GM19397 (cell line): ENCODE measurements around the gene ABLIM2.

ENCODE experiments used
- ATAC-seq: cut with Tn5 transposase; IDR thresholded peaks from one replicate; pipeline ENCODE4 v1.9.1; 2021; ENCODE audit warnings: mild to moderate bottlenecking, moderate library complexity; ENCODE audit not compliant: unreplicated experiment

ABLIM2 gene

GRCh38 chr4:8052160-8052691 is 106.4 kb downstream of the ABLIM2 start:
- ATAC-seq: no peak

GRCh38 chr4:8051644-8052043 is 107.0 kb downstream of the ABLIM2 start:
- no peak for ATAC-seq

DNA sequence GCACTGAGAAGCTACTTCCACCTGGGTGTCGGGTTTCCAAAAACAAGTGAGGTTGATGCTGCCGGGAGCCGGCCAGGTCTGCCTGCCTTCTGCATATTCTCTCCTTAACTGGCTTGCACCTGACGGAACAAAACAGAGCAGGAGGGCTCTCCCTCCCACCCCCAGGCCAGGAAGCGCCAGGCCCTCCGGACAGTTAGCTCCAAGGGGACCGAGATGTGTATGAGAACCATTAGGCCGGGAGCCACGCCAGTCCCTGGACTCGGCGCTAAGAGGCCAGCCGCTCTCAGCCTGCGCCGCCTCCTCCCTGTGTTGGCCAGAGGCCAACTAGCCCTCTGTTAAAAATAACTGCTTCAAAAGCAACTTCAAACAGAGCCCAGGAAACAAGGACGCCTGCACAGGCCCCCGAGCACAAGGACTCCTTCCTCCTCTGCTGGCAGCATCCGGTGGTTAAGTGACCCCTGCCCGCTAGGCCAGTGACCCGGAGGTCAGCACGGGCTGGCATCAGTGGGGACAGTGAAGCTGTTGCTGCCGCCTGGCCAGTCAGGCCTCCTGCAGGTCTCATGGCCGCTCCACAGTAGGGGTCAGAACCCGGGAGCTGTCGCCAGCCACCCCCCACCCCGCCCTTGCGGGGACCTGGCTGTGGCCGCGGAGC is 107.9 kb downstream of the ABLIM2 start:
- no peak for ATAC-seq

DNA sequence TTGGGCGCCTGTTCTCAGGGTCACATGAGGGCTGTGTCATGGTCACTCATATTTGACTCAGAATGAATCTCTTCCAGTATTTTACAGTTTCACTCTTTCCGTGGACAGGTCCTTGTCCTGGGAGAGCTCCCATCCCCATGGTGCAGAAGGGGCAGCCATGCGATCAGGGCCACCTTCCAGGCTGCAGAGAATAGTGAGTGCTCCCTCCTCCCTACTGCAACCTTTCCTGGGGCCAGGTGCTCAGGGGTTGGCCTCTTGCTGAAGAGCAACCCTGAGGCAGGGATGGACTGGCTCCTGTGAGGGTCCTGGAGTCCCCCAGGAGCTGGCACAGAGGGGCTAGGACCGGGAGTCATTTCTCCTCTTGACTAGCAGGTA is 108.4 kb downstream of the ABLIM2 start:
- ATAC-seq: no peak

GRCh38 chr4:8048856-8049676 is 109.5 kb downstream of the ABLIM2 start:
- ATAC-seq: no peak

DNA sequence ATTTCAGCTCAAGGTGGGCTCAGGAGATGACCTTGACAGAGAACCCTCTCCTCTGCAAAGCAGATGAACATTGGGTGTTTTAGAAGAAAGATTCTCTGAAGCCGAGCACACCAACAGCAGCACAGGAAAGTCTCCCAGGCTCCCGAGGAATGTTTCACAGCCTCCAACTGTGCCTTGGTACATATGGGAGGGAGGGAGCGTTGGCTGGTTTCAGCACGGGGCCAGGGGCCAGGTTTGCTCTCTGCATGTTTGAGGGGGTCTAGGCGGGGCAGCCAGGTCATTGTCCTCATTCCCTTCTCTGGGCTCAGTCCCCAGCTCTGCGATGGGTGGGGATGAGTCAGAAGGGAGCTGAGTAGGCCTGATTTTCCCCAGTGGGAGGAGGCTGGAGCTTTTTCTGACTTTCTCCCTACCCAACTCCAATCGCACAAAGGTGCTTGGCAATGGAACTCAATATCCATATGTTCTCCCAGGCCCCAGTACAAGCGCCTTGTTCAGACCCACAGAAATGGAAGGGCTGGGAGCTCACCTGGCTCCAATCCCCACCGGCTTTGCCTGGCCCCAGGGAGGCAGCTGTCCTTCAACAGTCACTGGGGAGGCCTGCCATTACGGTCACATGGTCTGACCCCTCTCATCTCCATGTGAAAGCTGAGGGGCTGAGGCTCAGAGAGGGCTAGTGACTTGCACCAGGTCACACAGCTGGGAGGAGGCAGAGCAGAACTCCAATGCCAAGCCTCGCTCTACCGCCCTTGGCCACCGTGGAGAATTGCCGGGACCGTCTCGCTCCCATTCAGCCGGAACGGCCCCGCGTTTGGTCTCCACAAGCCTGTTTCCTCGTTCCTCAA is 110.6 kb downstream of the ABLIM2 start:
- ATAC-seq: no peak

DNA sequence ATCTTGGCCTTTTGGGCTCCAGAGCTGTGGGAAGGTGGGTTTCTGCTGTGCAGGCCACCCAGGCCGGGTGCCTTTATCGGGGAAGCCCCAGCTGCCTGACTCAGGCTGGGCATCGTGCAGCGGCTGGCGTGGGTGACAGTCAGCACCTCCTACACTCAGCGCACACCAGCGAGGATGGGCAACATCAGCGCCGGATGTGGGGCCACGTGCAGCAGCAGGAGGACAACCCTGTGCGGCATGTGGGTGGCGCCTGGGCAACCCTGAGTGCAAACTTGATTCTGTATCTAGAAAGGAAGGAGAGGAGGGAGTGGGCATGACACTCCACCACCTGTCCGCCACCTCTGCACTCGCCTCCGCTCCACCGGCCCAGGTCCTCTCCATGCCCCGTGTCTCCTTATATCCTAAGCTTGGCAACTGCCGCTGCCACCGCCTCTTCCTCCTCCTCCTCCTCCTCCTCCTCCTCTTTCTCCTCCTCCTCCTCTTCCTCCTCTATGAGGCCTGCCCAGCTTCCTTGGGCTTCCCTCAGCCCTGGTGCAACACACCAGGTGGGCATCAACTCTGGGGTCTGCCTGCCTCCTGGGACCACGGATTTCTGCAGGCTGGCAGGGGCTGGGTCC is 111.6 kb downstream of the ABLIM2 start:
- no peak for ATAC-seq

- no peak for ATAC-seq
Observed at GRCh38 chr4:8045909-8046308, 112.7 kb downstream of the ABLIM2 start.

DNA sequence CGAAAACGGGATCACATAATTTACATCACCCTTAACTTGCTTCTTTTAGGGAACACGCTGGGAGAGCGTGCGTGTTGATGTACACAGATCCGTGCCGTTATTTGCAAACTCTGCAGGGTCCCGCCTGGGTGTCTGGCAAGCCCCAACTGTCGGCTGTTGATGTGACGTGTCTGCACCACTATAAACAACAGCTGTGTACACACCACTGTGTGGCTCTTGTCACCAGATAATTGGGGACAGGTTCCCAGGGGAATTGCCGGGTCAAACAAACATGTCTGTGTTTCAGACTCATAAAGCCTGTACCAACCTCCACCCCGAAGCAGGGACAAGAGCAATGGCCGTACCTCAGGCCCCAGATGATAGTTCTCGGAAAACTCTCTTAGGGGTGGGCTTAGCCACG is 113.9 kb downstream of the ABLIM2 start:
- ATAC-seq: no peak

- ATAC-seq: no peak
Observed at GRCh38 chr4:8044244-8044643, 114.4 kb downstream of the ABLIM2 start.

DNA sequence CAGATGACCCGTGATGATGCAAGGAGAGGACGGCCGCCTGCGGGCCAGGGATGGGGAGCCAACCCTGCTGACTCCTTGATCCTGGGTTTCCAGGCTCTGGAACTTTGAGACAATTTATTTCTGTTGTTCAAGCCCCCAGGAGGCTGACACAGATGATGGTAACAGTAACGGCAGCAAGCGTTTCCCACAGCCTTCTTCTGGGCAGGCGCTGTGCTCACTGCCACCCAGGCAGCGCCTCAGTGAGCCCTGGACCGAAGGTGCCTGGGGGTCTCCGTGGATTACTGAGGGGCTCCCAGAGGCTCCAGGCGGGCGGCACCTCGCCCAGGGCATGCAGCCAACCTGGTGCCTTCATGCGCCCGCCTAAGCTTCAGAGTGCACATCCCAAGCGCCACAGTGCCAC is 115.0 kb downstream of the ABLIM2 start:
- ATAC-seq: no peak

- no peak for ATAC-seq
Observed at GRCh38 chr4:8041868-8042267, 116.7 kb downstream of the ABLIM2 start.

GRCh38 chr4:8041172-8041571 is 117.4 kb downstream of the ABLIM2 start:
- no peak for ATAC-seq

DNA sequence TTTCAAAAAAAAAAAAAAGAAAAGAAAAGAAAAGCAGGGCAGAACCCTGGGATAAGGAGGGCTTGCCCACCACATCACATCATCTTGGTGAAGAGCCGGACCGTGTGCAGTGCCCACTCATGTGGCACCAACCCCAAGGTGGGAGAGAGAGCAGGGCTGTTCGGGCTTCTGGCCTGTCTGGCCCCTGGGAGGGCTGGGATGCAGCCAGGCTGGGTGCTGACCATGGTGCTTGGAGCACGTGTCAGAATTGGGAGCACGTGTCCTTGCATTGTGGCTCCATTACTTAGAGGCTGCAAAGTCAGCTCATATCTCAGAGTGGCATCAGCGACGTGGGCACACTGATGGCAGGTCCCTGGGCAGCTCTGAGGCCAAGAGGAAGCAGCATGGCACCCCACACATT is 118.0 kb downstream of the ABLIM2 start:
- ATAC-seq: no peak

DNA sequence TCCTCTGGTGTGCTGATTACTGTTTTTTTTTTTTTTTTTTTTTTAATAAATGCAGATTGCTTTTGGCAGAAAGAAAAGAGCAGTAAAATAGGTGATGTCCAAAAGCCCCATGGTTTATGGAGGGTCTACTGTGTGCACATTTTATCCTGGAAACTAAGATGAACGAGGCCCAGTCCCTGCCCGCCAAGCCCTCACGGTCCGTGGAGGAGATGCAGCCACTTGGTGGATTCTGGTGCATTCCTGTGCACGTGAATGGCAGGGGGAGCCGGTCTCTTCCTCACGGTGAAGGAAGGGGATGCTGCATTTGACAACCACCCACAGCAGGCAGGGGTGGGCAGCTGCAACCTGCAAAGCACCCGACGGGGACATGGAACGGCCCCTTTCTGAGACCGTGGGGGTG is 118.8 kb downstream of the ABLIM2 start:
- ATAC-seq: no peak

GRCh38 chr4:8039290-8039689 is 119.3 kb downstream of the ABLIM2 start:
- ATAC-seq: no peak

GRCh38 chr4:8038719-8039251 is 119.8 kb downstream of the ABLIM2 start:
- ATAC-seq: no peak

- no peak for ATAC-seq
Observed at GRCh38 chr4:8038083-8038482, 120.5 kb downstream of the ABLIM2 start.

- ATAC-seq: no peak
Observed at GRCh38 chr4:8037150-8037769, 121.4 kb downstream of the ABLIM2 start.

GRCh38 chr4:8035371-8035780 is 123.2 kb downstream of the ABLIM2 start:
- no peak for ATAC-seq
